GM12874 (cell line): ENCODE measurements around the gene MON2.

Source experiments
- CTCF ChIP-seq: IDR thresholded peaks from 2 replicates; pipeline ENCODE4 v1.5.1; 2011; ENCODE audit warnings: low read depth, mild to moderate bottlenecking, control low read depth, low read length, moderate library complexity; ENCODE audit not compliant: insufficient read depth

The MON2 gene

DNA sequence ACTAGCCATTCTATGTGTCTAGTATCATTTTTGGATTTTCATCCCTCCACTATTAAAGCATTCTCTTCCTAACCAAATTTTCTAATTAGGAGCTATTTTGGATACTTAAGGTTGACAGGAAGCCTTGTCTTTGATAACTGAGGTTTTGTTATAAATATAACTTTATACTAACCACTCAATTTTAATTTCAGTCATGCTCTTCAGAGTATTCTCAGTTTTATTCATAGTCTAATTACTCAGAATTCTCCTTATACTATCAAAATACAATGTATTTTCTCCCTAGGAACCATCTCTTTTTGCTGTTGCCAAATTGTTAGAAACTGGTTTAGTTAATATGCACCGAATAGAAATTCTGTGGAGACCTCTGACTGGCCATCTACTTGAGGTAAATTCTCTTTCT lies 76.2 kb downstream of the MON2 start:
- TF ChIP-seq CTCF, result no peak

- TF ChIP-seq CTCF, result no peak
Observed at GRCh38 chr12:62543324-62543723, 76.7 kb downstream of the MON2 start.

DNA sequence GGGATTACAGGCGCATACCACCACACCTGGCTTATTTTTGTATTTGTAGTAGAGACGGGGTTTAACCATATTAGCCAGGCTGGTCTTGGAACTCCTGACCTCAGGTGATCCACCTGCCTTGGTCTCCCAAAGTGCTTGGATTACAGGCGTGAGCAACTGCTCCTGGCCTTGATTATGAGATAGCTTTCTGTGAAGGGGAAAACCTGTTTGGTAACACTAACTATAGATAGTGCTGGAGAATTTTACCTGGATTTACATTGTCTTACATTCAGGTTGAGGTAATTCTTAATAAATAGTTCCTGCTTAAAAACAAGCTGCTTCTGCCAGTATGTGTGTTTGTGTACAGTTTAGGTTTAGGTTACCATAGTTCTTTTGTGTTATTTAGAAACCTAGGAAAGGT lies 77.1 kb downstream of the MON2 start:
- TF ChIP-seq CTCF, result no peak

- no peak for TF ChIP-seq CTCF
Observed at GRCh38 chr12:62552906-62553556, 86.4 kb downstream of the MON2 start.

DNA sequence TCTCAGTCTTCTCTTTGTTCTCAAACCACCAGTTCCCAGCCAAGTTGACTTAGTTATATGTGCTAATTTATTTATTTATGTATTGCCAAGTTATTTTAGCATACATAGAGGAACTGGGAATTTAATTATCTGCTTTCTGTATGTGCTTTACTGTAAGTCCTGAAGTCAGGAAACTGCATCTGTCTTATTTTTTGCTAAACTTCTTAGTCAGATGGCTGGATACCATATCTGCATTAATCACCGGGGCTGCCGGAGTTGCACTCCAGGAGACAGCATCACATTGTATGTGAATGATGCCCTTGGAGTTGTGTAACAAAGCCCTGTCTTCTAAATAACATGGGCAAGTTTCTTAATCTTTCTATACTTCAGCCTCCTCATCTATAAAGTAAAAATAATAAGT lies 96.2 kb downstream of the MON2 start:
- TF ChIP-seq CTCF, result no peak

DNA sequence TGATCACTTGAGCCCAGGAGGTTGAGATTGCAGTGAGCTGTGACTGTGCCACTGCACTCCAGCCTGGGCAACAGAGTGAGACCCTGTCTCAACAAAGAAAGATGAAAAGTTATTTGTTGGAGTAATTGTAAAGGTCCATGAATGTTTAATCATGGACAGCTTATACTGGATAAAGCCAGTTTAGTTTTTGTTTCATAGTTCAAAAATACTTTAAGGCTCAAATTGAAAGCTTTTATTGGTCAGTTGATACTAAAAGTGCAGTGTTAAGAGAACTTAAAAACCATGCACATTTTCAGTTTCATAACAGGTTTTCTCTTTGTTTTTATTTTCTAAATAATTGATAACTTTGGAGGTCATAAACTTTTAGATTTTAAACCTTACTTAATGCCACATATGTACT lies 108.4 kb downstream of the MON2 start:
- no peak for TF ChIP-seq CTCF

GRCh38 chr12:62576503-62576902 lies 109.9 kb downstream of the MON2 start:
- TF ChIP-seq CTCF, result no peak
